Cardiac fibroblast (primary cell): ENCODE data around the gene SOX14.

Experiments used
- DNase-seq, 2 donors: peaks; one replicate each; pipeline versions ENCODE4 v3.0.0 to v3.0.0-alpha.2; 2010; ENCODE audit warnings: low read depth in 2 of 2
- H3K4me3 ChIP-seq, 2 donors: replicated peaks in 1 of 2; 1 replicate in 1 of 2; 2 replicates in 1 of 2; pipeline ENCODE4 v1.5.1; 2011; ENCODE audit warnings: low read depth in 2 of 2, low read length in 2 of 2, mild to moderate bottlenecking in 2 of 2, moderate library complexity in 1 of 2
- CTCF ChIP-seq: IDR thresholded peaks from one replicate; pipeline ENCODE4 v1.5.1; 2011; ENCODE audit warnings: low read depth, mild to moderate bottlenecking, low read length, inconsistent platforms

The SOX14 gene

GRCh38 chr3:137768361-137769321, 4.5 kb downstream of the SOX14 start:
- no peak for TF ChIP-seq CTCF
- peak overlapping the region; percentile 32 to 38 for H3K4me3 ChIP-seq
- DNase-seq = no peak

- no peak for TF ChIP-seq CTCF
- H3K4me3 ChIP-seq = no peak overlapping the region
- no peak for DNase-seq
Observed at GRCh38 chr3:137769322-137770065, 5.4 kb downstream of the SOX14 start.

- no peak for TF ChIP-seq CTCF
- DNase-seq = no peak
- H3K4me3 ChIP-seq = no peak overlapping the region
Observed at GRCh38 chr3:137770066-137770834, 6.1 kb downstream of the SOX14 start.

- no peak overlapping the region for H3K4me3 ChIP-seq
- TF ChIP-seq CTCF = no peak
- DNase-seq = no peak
Observed at GRCh38 chr3:137770835-137771399, 6.8 kb downstream of the SOX14 start.

- DNase-seq = no peak
- no peak overlapping the region for H3K4me3 ChIP-seq
- no peak for TF ChIP-seq CTCF
Observed at GRCh38 chr3:137771401-137772213, 7.5 kb downstream of the SOX14 start.
